KMS-11 (cell line): ENCODE measurements around the gene TPRN.

ENCODE experiments used
- H2AFZ ChIP-seq: fragments of 200-600 bp; sonication (generic); 2 replicates; pipeline ENCODE4 v1.6.1; 2016; ENCODE audit warnings: antibody characterized with exemption, mixed run types, low read depth
- H3K27ac ChIP-seq: fragments of 200-600 bp; sonication (generic); 2 replicates; pipeline ENCODE4 v1.6.1; 2016; ENCODE audit warnings: mild to moderate bottlenecking, mixed run types
- H3K27me3 ChIP-seq: fragments of 200-600 bp; sonication (generic); 2 replicates; pipeline ENCODE4 v1.6.1; 2017; ENCODE audit warnings: mild to moderate bottlenecking, low read depth, mixed run types, moderate library complexity; ENCODE audit not compliant: insufficient read depth
- H3K36me3 ChIP-seq: fragments of 200-600 bp; sonication (generic); 2 replicates; pipeline ENCODE4 v1.6.1; 2017; ENCODE audit warnings: mild to moderate bottlenecking, mixed run types; ENCODE audit not compliant: insufficient read depth
- H3K4me1 ChIP-seq: fragments of 200-600 bp; sonication (generic); 2 replicates; pipeline ENCODE4 v1.6.1; 2016; ENCODE audit warnings: mild to moderate bottlenecking, low read depth, mixed run types; ENCODE audit not compliant: poor library complexity, severe bottlenecking
- H3K4me2 ChIP-seq: fragments of 200-600 bp; sonication (generic); 2 replicates; pipeline ENCODE4 v1.7.0; 2016; ENCODE audit warnings: mild to moderate bottlenecking, mixed run types
- H3K4me3 ChIP-seq: fragments of 200-600 bp; sonication (generic); IDR thresholded peaks from 2 replicates; pipeline ENCODE4 v1.6.1; 2017; ENCODE audit warnings: low read depth, low read length, mixed read lengths; ENCODE audit not compliant: insufficient read depth
- H3K79me2 ChIP-seq: fragments of 200-600 bp; sonication (generic); 2 replicates; pipeline ENCODE4 v1.6.1; 2016; ENCODE audit warnings: low read depth, mixed run types; ENCODE audit not compliant: insufficient read depth
- H3K9ac ChIP-seq: fragments of 200-600 bp; sonication (generic); 2 replicates; pipeline ENCODE4 v1.6.1; 2016; ENCODE audit warnings: mild to moderate bottlenecking, mixed run types
- H4K20me1 ChIP-seq: fragments of 200-600 bp; sonication (generic); 2 replicates; pipeline ENCODE4 v1.6.1; 2016; ENCODE audit warnings: mild to moderate bottlenecking, mixed run types; ENCODE audit not compliant: insufficient read depth
- TF ChIP-seq, protein P1 (sequence below): fragments of 200-600 bp; sonication (generic); conservative IDR thresholded peaks from 2 replicates; pipeline ENCODE4 v1.6.1; 2017; ENCODE audit warnings: low read depth, mild to moderate bottlenecking, antibody characterized with exemption, low read length, moderate library complexity, mixed read lengths

TPRN gene, protein sequence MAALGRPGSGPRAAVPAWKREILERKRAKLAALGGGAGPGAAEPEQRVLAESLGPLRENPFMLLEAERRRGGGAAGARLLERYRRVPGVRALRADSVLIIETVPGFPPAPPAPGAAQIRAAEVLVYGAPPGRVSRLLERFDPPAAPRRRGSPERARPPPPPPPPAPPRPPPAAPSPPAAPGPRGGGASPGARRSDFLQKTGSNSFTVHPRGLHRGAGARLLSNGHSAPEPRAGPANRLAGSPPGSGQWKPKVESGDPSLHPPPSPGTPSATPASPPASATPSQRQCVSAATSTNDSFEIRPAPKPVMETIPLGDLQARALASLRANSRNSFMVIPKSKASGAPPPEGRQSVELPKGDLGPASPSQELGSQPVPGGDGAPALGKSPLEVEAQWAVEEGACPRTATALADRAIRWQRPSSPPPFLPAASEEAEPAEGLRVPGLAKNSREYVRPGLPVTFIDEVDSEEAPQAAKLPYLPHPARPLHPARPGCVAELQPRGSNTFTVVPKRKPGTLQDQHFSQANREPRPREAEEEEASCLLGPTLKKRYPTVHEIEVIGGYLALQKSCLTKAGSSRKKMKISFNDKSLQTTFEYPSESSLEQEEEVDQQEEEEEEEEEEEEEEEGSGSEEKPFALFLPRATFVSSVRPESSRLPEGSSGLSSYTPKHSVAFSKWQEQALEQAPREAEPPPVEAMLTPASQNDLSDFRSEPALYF

DNA sequence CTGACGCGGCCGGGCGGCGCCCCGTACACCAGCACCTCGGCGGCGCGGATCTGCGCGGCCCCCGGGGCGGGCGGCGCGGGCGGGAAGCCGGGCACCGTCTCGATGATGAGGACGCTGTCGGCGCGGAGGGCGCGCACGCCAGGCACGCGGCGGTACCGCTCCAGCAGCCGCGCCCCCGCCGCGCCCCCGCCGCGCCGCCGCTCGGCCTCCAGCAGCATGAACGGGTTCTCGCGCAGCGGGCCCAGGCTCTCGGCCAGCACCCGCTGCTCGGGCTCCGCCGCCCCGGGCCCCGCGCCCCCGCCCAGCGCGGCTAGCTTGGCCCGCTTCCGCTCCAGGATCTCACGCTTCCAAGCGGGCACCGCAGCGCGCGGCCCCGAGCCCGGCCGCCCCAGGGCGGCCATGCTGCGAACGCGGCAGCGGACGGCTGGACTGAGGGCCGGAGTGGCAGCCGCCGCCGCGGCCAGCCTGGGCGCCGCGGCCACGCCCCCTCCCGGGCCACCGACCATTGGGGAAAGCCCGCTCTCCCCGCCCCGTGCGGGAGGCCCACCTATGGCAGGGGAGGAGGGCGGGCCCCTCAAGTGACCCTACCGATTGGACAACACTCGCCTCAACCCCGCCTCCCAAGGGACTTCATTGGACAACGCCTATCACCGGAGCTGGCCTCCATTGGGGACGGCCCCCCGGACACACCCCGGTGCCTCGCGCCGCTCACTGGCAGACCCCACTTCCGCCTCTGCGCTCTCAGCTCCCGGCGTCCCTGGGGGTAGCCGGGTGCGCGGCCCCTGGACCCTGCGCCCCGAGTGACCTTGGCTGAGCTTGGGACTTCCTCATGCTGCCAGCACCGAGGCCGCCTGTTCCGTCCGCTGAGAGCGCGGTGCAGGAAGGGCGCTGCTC, at the start of gene TPRN:
TSS of gene TPRN (minus strand) at position 431 of the 894 bp plus-strand sequence. CDS start at position 401, 30 bp downstream.
- peaks cover 25% of the 10 kb centered on the region for H3K79me2 ChIP-seq
- peaks cover 27% of the 10 kb centered on the region for H3K4me1 ChIP-seq
- H3K27me3 ChIP-seq = no peaks in the 10 kb centered on the region
- H3K9ac ChIP-seq = peak within 1 kb of the TSS; percentile 47; the same call in 1 of the 2 replicates
- H2AFZ ChIP-seq = peak within 1 kb of the TSS; percentile 73
- H3K36me3 ChIP-seq = no peaks in the 10 kb centered on the region
- no peaks in the 10 kb centered on the region for H4K20me1 ChIP-seq
- TF ChIP-seq, protein P1, sequence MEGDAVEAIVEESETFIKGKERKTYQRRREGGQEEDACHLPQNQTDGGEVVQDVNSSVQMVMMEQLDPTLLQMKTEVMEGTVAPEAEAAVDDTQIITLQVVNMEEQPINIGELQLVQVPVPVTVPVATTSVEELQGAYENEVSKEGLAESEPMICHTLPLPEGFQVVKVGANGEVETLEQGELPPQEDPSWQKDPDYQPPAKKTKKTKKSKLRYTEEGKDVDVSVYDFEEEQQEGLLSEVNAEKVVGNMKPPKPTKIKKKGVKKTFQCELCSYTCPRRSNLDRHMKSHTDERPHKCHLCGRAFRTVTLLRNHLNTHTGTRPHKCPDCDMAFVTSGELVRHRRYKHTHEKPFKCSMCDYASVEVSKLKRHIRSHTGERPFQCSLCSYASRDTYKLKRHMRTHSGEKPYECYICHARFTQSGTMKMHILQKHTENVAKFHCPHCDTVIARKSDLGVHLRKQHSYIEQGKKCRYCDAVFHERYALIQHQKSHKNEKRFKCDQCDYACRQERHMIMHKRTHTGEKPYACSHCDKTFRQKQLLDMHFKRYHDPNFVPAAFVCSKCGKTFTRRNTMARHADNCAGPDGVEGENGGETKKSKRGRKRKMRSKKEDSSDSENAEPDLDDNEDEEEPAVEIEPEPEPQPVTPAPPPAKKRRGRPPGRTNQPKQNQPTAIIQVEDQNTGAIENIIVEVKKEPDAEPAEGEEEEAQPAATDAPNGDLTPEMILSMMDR = no peak
- peak within 1 kb of the TSS; percentile 24; the same call in 1 of the 2 replicates for H3K27ac ChIP-seq
- peak within 1 kb of the TSS; percentile 76 for H3K4me2 ChIP-seq
- H3K4me3 ChIP-seq = no peak within 1 kb of the TSS

DNA sequence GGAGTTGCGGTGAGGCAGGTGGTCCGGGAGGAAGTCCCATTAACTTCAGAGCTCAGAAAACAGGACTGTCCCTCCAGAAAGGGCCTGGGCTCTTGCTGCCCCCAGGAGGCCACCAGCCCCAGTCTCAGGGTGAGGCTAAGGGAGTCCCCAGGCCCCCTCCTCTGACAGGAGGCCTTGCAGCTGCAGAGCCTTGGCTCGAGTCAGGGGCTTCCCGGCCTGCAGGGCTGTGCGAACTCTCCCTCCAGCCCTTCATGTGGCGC, 47.3 kb upstream of the TPRN start:
- no peak overlapping the region for H2AFZ ChIP-seq
- H3K36me3 ChIP-seq = no peaks in the 10 kb centered on the region; the same call in 1 of the 2 replicates
- H3K4me3 ChIP-seq = no peak overlapping the region
- H3K27me3 ChIP-seq = no peaks in the 10 kb centered on the region
- TF ChIP-seq, protein P1 = no peak
- no peak overlapping the region for H3K27ac ChIP-seq
- H3K9ac ChIP-seq = no peak overlapping the region
- no peak overlapping the region for H3K4me2 ChIP-seq
- peaks cover 4% of the 10 kb centered on the region; the same call in 1 of the 2 replicates for H3K79me2 ChIP-seq
- peaks cover 2% of the 10 kb centered on the region for H3K4me1 ChIP-seq
- peaks cover 2% of the 10 kb centered on the region; the same call in 1 of the 2 replicates for H4K20me1 ChIP-seq

DNA sequence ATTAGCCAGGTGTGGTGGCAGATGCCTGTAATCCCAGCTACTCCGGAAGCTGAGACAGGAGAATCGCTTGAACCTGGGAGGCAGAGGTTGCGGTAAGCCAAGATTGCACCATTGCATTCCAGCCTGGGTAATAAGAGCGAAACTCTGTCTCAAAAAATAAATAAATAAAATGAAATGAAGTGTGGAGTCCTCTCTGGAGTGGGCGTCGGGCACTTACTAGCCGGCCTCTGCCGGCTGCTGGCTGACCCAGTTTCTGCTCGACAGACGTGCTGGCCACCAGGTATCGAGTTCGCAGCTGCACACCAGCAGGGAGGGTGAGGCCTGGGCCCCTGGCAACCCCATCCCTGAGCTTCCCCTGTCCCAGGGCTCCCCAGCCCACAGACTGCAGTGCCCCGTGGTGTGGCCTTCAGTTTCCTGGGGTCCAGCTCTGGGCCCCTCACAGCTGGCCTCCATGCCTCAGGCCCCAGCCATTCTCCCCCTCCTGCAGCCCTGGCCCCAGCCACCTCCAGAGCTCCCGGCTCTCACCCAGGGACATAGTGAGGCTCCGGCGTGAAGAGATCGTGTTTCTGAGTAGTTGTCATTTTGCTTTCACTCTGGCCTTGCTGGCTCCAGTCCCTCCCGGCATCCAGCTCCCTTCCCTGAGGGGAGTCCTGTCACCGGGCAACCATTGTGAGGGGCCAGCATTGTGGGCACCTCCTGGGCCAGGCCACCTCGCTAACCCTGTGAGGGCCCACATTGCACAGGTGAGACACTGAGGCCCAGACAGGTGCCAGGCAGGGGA, 46.8 kb upstream of the TPRN start:
- TF ChIP-seq, protein P1 = no peak
- no peak overlapping the region for H3K4me2 ChIP-seq
- H3K27ac ChIP-seq = no peak overlapping the region
- H3K4me3 ChIP-seq = no peak overlapping the region
- peaks cover 10% of the 10 kb centered on the region for H3K79me2 ChIP-seq
- H4K20me1 ChIP-seq = peaks cover 7% of the 10 kb centered on the region; the same call in 1 of the 2 replicates
- no peaks in the 10 kb centered on the region for H3K27me3 ChIP-seq
- no peak overlapping the region for H3K9ac ChIP-seq
- peaks cover 6% of the 10 kb centered on the region for H3K4me1 ChIP-seq
- peaks cover 4% of the 10 kb centered on the region; the same call in 1 of the 2 replicates for H3K36me3 ChIP-seq
- no peak overlapping the region for H2AFZ ChIP-seq
